ENCODE measurements around the gene MAGED1.

- TF ChIP-seq CTCF (IDR thresholded peaks at IDR 0.05; ENCODE audit: low read depth, low read length, poor library complexity, severe bottlenecking): no peak
- TF ChIP-seq EZH2phosphoT487 (IDR thresholded peaks at IDR 0.05; ENCODE audit: borderline replicate concordance, low read length): no peak
These were observed 27.2 kb upstream of the MAGED1 start for GRCh38 chrX:51866210-51866609.
